GM19035 (cell line): ENCODE measurements around the gene TYW1B.
"Not testable (repeated sequence)": the region's sequence is repeated elsewhere in the genome, so short reads cannot be mapped to it uniquely, and the experiment has no call there.

Source experiments
- ATAC-seq: cut with Tn5 transposase; IDR thresholded peaks from one replicate; pipeline ENCODE4 v1.9.1; 2021; ENCODE audit not compliant: unreplicated experiment

TYW1B gene

GRCh38 chr7:72580142-72580770 lies 247.7 kb downstream of the TYW1B start:
- ATAC-seq, result not testable (repeated sequence)

GRCh38 chr7:72577107-72577506 lies 250.9 kb downstream of the TYW1B start:
- no peak for ATAC-seq

- not testable (repeated sequence) for ATAC-seq
Measured at GRCh38 chr7:72561988-72562387, 266.0 kb downstream of the TYW1B start.

- not testable (repeated sequence) for ATAC-seq
Measured at GRCh38 chr7:72559546-72559945, 268.5 kb downstream of the TYW1B start.

GRCh38 chr7:72556733-72557132 lies 271.3 kb downstream of the TYW1B start:
- not testable (repeated sequence) for ATAC-seq

GRCh38 chr7:72555238-72555637 lies 272.8 kb downstream of the TYW1B start:
- ATAC-seq, result not testable (repeated sequence)

- not testable (repeated sequence) for ATAC-seq
Measured at GRCh38 chr7:72554401-72554800, 273.6 kb downstream of the TYW1B start.

GRCh38 chr7:72550454-72550853 lies 277.5 kb downstream of the TYW1B start:
- not testable (repeated sequence) for ATAC-seq

GRCh38 chr7:72546586-72547237 lies 281.3 kb downstream of the TYW1B start:
- not testable (repeated sequence) for ATAC-seq

GRCh38 chr7:72544531-72544930 lies 283.5 kb downstream of the TYW1B start:
- not testable (repeated sequence) for ATAC-seq

GRCh38 chr7:72540923-72541322 lies 287.1 kb downstream of the TYW1B start:
- ATAC-seq, result no peak

GRCh38 chr7:72540106-72540611 lies 287.8 kb downstream of the TYW1B start:
- no peak for ATAC-seq

GRCh38 chr7:72539702-72540101 lies 288.3 kb downstream of the TYW1B start:
- ATAC-seq, result no peak

- no peak for ATAC-seq
Measured at GRCh38 chr7:72538856-72539255, 289.1 kb downstream of the TYW1B start.

GRCh38 chr7:72538147-72538546 lies 289.9 kb downstream of the TYW1B start:
- no peak for ATAC-seq

GRCh38 chr7:72536038-72536437 lies 292.0 kb downstream of the TYW1B start:
- ATAC-seq, result not testable (repeated sequence)

GRCh38 chr7:72531048-72531447 lies 297.0 kb downstream of the TYW1B start:
- not testable (repeated sequence) for ATAC-seq
